C1 segment of cervical spinal cord (tissue), 14 donors: ENCODE results near the gene GPR173.

Experiments
- DNase-seq, 14 donors: peaks; one replicate each; lab custom pipeline; 2025; lab: John Stamatoyannopoulos, UW

GPR173 gene

DNA sequence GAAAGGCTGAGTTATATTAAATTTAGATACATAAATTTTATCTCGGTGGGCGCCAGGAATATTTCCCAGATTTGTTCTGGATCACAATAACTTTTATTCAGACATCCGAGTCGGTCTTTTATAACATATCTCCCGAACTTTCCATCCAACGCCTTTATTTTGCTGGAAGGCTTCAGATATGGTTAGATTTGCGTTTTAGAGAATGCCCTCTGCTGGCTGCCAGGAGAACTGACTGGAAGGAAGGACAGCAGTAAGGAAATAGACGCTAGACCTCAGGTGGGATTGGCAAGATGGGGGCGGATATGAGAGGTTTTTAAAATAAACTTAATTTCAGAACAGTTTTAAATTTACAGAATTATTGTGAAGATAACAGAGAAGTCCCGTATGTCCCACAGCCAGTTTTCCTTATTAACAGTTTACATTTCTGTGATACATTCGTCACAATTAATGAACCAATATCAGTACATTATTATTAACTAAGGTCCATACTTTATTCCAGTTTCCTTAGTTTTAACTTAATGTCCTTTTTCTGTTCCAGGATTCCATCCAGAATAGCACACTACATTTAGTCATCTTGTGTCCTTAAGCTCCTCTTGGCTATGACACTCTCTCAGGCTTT, 40.7 kb downstream of the GPR173 start:
- DNase-seq = peak in 2 of 14 donors; percentile 9 to 61

- no peak for DNase-seq
Observed at GRCh38 chrX:53089925-53090324, 41.3 kb downstream of the GPR173 start.

DNA sequence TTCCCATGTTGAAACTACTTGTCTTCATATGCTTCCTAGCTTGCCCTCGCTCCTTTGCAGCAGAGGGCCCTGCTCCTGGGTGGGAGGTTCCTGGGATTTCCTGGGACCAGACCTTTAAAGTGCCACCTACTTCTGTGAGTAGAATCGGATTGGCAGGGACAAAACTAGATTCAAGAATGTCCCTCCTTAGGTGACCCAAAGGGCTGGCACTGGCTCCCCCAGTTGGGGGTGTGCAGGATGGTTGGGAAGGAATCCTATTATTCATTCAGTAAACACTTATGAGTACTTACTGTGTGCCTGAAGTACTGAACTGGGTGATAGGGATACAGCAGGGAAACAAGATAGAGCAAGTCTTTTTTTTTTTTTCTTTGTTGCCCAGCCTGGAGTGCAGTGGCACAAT, 42.8 kb downstream of the GPR173 start:
- DNase-seq = no peak

GRCh38 chrX:53093177-53093655, 44.6 kb downstream of the GPR173 start:
- DNase-seq = peak in 6 of 14 donors; percentile 3 to 68 (median 32)

DNA sequence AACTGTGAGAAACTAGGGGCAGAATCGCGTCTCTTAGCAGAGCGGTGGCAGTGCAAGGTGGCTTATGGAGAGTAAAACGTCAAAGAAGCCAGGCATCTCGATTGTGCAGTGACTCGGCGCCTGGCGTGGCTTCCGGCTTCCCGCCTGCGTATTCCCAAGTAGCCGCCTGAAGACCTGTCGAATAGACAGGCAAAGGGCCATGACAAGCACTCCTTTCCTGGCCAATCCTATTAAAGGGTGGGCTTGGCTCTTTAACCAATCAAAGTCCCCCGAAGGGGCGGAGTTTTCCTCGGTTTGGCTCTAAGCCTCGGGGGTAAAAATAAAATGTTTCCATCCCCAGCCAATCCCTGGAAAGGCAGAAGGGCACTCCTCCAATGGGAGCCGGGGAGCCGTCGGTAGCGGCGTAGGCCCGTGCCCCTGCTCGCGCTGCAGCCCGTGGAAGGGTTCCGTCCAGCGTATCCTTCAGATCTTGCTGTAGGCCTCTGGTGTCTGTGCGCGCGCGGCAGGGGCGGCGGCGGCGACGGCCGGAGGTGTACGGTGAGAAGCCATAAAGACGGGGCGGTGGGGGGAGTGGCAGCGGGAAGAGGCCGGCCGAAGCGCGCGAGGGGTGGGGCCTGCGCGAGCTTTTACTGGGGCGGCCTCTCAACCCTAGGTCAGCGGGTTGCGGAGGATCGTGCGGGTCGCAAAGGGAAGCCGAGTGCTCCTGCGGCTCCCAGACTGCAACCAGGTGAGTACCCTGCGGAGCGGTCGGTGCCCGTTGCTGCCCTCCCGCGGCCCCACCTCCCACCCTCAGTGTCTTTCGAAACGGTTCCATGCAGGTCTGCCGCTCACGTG, 45.4 kb downstream of the GPR173 start, which contains the start of gene KANTR:
TSS of gene KANTR (plus strand) at position 395 of the 834 bp plus-strand sequence. CDS start 30,131 bp downstream, outside the sequence.
- peak in 13 of 14 donors; percentile 21 to 94 (median 77) for DNase-seq

GRCh38 chrX:53094582-53094905, 46.0 kb downstream of the GPR173 start:
- no peak for DNase-seq

DNA sequence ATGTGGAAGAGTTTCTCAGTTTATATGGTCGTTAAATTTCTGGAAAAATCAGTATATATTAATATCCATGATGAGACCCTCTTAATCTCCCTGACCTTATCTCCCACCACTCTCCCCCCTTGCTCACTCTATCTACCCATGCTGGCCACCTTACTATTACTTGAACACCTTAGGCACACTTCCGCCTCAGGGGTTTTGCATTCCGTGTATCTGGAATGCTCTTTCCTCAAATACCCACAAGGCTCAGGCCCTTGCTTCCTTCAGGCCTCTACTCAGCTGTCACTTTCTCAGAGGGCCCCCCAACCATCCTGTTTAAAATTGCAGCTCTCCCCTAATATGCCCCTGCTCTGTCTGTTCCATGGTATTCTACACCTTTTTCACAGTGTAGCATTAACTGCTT, 47.2 kb downstream of the GPR173 start:
- no peak for DNase-seq

DNA sequence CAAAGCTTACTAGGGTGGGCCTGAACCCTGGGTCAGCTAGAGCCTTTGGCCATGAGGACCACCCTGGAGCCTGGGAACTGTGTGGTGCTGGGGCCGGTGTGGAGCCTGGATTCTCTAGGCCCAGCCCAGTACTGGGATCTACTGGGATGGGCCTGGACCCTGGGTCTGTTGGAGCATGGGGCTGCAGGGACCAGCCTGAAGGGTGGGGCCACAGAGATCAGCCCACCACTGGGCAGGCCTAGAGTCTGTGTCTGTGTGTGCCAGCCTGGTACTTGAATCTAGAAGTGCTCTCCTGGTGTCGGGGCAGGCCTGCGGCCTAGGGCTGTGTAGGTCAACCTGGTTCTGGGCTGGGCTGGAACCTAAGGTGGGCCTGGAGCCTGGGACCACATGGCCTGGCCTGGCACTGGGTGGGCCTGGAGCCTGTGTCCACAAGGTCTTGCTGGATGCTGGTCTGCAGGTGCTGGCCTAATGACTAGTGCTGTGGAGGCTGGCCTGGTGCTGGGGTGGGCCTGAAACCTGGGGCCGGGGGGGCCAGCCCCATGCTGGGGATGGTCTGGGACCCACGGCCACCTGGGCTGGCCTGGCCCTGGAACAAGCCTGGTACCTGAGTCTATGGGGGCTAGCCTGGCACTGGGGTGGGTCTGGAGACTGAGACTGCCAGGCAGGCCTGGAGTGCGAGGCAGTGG, 66.4 kb downstream of the GPR173 start:
- no peak for DNase-seq

GRCh38 chrX:53115550-53115874, 66.9 kb downstream of the GPR173 start:
- DNase-seq = no peak

DNA sequence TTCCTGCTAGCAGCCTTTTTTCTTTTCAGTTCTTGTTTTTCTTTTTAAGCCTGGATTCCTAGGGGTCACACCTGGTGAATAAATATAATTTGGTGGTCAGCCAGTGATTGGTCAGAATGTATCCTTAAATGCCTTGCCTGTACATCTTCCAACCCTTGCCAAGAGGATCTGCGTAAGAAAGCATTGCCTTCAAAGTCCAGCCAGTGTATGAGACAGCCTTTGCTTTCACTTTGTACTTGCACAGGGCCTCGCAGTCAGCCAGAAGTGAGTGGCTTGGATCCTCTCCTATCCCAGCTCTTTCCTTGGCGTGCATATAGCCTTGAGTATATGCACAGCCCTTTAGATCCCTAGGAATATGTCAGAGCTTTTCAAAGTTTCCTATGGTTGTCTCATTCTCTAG, 67.5 kb downstream of the GPR173 start:
- no peak for DNase-seq

DNA sequence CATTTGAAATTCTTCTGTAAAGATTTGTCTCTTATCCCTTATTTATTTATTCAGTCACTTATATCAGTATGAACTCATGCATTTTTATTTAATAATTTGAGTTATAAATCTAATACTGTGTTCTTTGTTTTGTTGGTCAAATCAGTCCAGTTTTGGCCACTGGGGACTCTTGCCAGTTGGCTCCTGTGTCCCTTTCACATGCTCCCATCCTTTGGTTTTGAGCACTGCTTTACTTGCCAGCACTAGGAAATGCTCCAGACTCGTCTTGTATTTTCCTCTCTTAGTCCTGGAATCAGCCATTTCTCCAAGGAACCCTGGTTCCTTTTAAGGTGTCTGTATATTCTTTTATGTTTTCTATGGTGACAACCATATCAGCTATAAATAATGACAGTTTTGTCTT, 73.4 kb downstream of the GPR173 start:
- DNase-seq = peak in 1 of 14 donors; percentile 31

DNA sequence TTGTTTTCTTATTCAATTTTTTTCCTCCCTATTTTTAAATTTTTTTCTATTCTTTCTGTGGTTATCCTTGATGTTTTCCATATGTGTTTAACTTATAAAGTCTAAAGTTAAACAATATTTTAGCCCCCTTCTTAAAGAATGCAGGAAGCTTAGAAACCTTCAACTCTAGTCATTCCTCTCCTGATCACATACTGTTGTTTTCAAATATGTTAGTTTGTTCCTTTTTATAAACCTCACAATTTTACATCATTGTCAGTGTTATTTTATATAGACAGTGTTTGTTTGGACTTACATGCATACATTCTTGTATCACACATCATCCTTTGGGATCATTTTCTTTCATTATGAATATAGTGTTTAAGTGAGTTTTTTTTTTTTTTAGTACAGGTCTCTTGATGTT, 76.9 kb downstream of the GPR173 start:
- DNase-seq = no peak

DNA sequence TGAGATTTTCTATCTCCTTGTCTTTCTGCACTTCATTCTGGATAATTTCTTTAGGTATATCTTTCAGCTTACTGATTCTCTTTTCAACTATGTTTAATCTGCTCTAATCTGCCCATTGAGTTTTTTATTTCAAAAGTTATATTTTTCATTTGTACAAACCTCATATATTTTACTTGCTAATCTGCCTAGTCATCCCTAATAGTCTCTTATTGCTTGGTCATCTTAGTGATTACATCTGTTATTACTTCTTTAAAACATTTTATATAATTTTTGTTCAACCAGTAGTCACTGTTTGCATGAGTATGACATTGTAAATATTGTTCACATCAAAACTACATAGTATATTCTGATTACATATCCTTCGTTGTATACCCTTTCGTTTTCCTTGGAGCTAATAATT, 77.8 kb downstream of the GPR173 start:
- no peak for DNase-seq

DNA sequence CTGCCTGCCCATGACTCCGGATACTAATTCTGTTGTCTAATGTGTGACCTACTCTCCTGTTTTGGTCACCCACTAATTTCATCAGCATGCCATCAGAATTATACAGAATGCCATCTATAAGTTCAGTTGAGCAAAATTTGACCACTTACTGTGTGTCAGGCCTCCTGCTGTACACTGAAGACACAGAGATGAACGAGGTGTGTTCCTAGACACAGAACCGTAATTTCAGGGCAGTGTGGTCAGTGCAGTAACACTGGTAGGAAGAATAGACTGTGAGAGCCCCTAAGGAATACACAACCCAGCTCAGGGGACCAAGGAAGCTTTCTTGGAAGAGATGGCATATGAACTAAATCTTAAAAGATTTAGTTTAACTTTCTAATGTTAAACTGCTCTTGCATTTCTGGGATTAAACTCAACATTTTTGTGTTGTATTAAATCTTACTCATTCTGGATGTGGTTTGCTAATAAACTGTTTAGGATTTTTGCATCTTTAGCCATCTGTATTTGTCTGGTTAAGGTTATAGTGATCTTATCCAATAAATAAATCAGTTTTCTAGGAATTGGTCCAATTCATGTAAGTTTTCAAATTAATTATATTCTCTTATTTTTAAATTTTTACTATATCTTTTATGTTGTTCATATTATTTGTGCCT, 79.6 kb downstream of the GPR173 start:
- no peak for DNase-seq
